Loucy (cell line): ENCODE data around the gene TECPR1.

Experiments
- H2AFZ ChIP-seq: fragments of 200-600 bp; sonication (generic); 2 replicates; pipeline ENCODE4 v1.6.0; 2016; ENCODE audit warnings: antibody characterized with exemption, mild to moderate bottlenecking, low read length, moderate library complexity
- H3F3A ChIP-seq: fragments of 200-600 bp; 2 replicates; pipeline ENCODE4 v1.6.0; 2016; ENCODE audit warnings: antibody characterized with exemption, low read depth, mild to moderate bottlenecking
- H3K27me3 ChIP-seq: fragments of 200-600 bp; sonication (generic); 2 replicates; pipeline ENCODE4 v1.6.1; 2014; ENCODE audit warnings: low read length, mild to moderate bottlenecking; ENCODE audit not compliant: insufficient read depth, poor library complexity, severe bottlenecking
- H3K36me3 ChIP-seq: fragments of 200-600 bp; sonication (generic); 2 replicates; pipeline ENCODE4 v1.6.1; 2016; ENCODE audit warnings: low read length; ENCODE audit not compliant: insufficient read depth
- H3K4me1 ChIP-seq: fragments of 200-600 bp; sonication (generic); 2 replicates; pipeline ENCODE4 v1.5.1; 2014; ENCODE audit warnings: low read length, mild to moderate bottlenecking; ENCODE audit not compliant: insufficient read depth, poor library complexity, severe bottlenecking
- H3K4me2 ChIP-seq: fragments of 200-600 bp; sonication (generic); 2 replicates; pipeline ENCODE4 v1.6.0; 2014; ENCODE audit warnings: antibody characterized with exemption, low read length, low read depth, mild to moderate bottlenecking; ENCODE audit not compliant: poor library complexity, severe bottlenecking
- H3K4me3 ChIP-seq: fragments of 200-600 bp; sonication (generic); 2 replicates; pipeline ENCODE4 v1.5.1; 2014; ENCODE audit warnings: low read length, mild to moderate bottlenecking, mixed read lengths; ENCODE audit not compliant: poor library complexity, severe bottlenecking
- H3K79me2 ChIP-seq: fragments of 200-600 bp; sonication (generic); 2 replicates; pipeline ENCODE4 v1.6.1; 2014; ENCODE audit warnings: low read length; ENCODE audit not compliant: insufficient read depth
- H3K9ac ChIP-seq: fragments of 200-600 bp; sonication (generic); 2 replicates; pipeline ENCODE4 v1.6.0; 2014; ENCODE audit warnings: mild to moderate bottlenecking, low read depth, low read length, moderate library complexity; ENCODE audit not compliant: poor library complexity, severe bottlenecking
- H3K9me2 ChIP-seq: fragments of 200-600 bp; sonication (generic); replicated peaks from 2 replicates; pipeline ENCODE4 v1.6.1; 2016; ENCODE audit warnings: low read depth, low read length, mixed read lengths
- H3K9me3 ChIP-seq: fragments of 200-600 bp; sonication (generic); 2 replicates; pipeline ENCODE4 v1.6.1; 2014; ENCODE audit warnings: mild to moderate bottlenecking, antibody characterized with exemption, low read length, low read depth; ENCODE audit not compliant: insufficient read depth
- H4K20me1 ChIP-seq: fragments of 200-600 bp; sonication (generic); 2 replicates; pipeline ENCODE4 v1.6.0; 2014; ENCODE audit warnings: antibody characterized with exemption, low read length, mild to moderate bottlenecking; ENCODE audit not compliant: insufficient read depth, poor library complexity, severe bottlenecking
- EZH2phosphoT487 ChIP-seq: fragments of 200-600 bp; IDR thresholded peaks from 2 replicates; pipeline ENCODE4 v1.6.1; 2018; ENCODE audit warnings: antibody characterized with exemption, mild to moderate bottlenecking, moderate library complexity, borderline replicate concordance
- TF ChIP-seq, protein P1 (sequence below): fragments of 200-600 bp; sonication (generic); conservative IDR thresholded peaks from 2 replicates; pipeline ENCODE4 v1.5.1; 2014; ENCODE audit warnings: mild to moderate bottlenecking, antibody characterized with exemption, low read length

TECPR1 gene

GRCh38 chr7:98167653-98168052 is 84.4 kb downstream of the TECPR1 start:
- no peaks in the 10 kb centered on the region for H3F3A ChIP-seq
- H3K9me2 ChIP-seq: no peaks in the 10 kb centered on the region
- no peak overlapping the region for H3K4me3 ChIP-seq
- no peak for TF ChIP-seq EZH2phosphoT487
- TF ChIP-seq, protein P1, sequence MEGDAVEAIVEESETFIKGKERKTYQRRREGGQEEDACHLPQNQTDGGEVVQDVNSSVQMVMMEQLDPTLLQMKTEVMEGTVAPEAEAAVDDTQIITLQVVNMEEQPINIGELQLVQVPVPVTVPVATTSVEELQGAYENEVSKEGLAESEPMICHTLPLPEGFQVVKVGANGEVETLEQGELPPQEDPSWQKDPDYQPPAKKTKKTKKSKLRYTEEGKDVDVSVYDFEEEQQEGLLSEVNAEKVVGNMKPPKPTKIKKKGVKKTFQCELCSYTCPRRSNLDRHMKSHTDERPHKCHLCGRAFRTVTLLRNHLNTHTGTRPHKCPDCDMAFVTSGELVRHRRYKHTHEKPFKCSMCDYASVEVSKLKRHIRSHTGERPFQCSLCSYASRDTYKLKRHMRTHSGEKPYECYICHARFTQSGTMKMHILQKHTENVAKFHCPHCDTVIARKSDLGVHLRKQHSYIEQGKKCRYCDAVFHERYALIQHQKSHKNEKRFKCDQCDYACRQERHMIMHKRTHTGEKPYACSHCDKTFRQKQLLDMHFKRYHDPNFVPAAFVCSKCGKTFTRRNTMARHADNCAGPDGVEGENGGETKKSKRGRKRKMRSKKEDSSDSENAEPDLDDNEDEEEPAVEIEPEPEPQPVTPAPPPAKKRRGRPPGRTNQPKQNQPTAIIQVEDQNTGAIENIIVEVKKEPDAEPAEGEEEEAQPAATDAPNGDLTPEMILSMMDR: no peak
- H3K79me2 ChIP-seq: no peaks in the 10 kb centered on the region
- H2AFZ ChIP-seq: no peak overlapping the region
- H3K27me3 ChIP-seq: no peaks in the 10 kb centered on the region
- H3K4me2 ChIP-seq: no peak overlapping the region
- H4K20me1 ChIP-seq: no peaks in the 10 kb centered on the region
- no peak overlapping the region for H3K9ac ChIP-seq
- no peaks in the 10 kb centered on the region for H3K9me3 ChIP-seq
- peaks cover 9% of the 10 kb centered on the region; the same call in 1 of the 2 replicates for H3K36me3 ChIP-seq
- H3K4me1 ChIP-seq: no peaks in the 10 kb centered on the region

GRCh38 chr7:98166668-98166970 is 85.4 kb downstream of the TECPR1 start:
- Histone ChIP-seq H3K9ac (no peak overlapping the region), H3K27me3 (no peaks in the 10 kb centered on the region), H3K4me1 (no peaks in the 10 kb centered on the region), H3K9me2 (no peaks in the 10 kb centered on the region), H3K4me2 (no peak overlapping the region), H3K9me3 (no peaks in the 10 kb centered on the region), H3K4me3 (no peak overlapping the region), H3F3A (no peaks in the 10 kb centered on the region), H3K79me2 (no peaks in the 10 kb centered on the region), H4K20me1 (no peaks in the 10 kb centered on the region), H3K36me3 (peaks cover 1% of the 10 kb centered on the region; the same call in 1 of the 2 replicates), H2AFZ (no peak overlapping the region)
- TF ChIP-seq EZH2phosphoT487: no peak
- TF ChIP-seq, protein P1: no peak

GRCh38 chr7:98165827-98166667 is 86.0 kb downstream of the TECPR1 start:
- H3K4me3 ChIP-seq: no peak overlapping the region
- H3K36me3 ChIP-seq: no peaks in the 10 kb centered on the region
- no peaks in the 10 kb centered on the region for H3K27me3 ChIP-seq
- no peaks in the 10 kb centered on the region for H4K20me1 ChIP-seq
- H3K4me1 ChIP-seq: no peaks in the 10 kb centered on the region
- H3F3A ChIP-seq: no peaks in the 10 kb centered on the region
- H2AFZ ChIP-seq: no peak overlapping the region
- H3K9ac ChIP-seq: no peak overlapping the region
- H3K4me2 ChIP-seq: no peak overlapping the region
- H3K9me3 ChIP-seq: no peaks in the 10 kb centered on the region
- no peaks in the 10 kb centered on the region for H3K9me2 ChIP-seq
- H3K79me2 ChIP-seq: no peaks in the 10 kb centered on the region
- TF ChIP-seq EZH2phosphoT487: no peak
- TF ChIP-seq, protein P1: peak; percentile 76
